T-cell (primary cell): ENCODE data around the gene LUC7L3. TPM values are rescaled to one million over a fixed set of nuclear protein-coding genes. Genes with fewer than 3 reads are reported as not detected.

Source experiments
- ATAC-seq, 4 experiments: fragments of 200-7000 bp in 3 of 4; fragments of 150-1000 bp in 1 of 4; cut with Tn5 transposase; replicated peaks in 1 of 4; 1 replicate in 3 of 4; 2 replicates in 1 of 4; pipeline ENCODE4 v1.10.0; 2021; ENCODE audit warnings: moderate library complexity in 3 of 4, mild to moderate bottlenecking in 2 of 4, moderate number of reproducible peaks in 1 of 4
- CTCF ChIA-PET, 2 donors: fragments of 300-600 bp; sonication (Branson Sonifier 250); formaldehyde crosslinking; loops; one replicate each; lab custom pipeline; 2022; ENCODE audit warnings: antibody characterized with exemption in 2 of 2; lab: Charles Lee
- POLR2A ChIA-PET, 2 donors: fragments of 300-600 bp; sonication (Branson Sonifier 250); formaldehyde crosslinking; loops; one replicate each; lab custom pipeline; 2022; ENCODE audit warnings: antibody characterized with exemption in 2 of 2; lab: Charles Lee
- DNase-seq, 35 experiments: peaks; one replicate each; pipeline versions ENCODE4 v3.0.0 to v3.0.0-alpha.2; 2013 to 2023
- H3K27ac ChIP-seq: one replicate; pipeline ENCODE4 v1.5.1; 2013; ENCODE audit warnings: low read length
- H3K27me3 ChIP-seq, 2 experiments: replicated peaks in 1 of 2; 1 replicate in 1 of 2; 2 replicates in 1 of 2; pipeline versions ENCODE4 v1.6.1 to v1.7.0; 2013; ENCODE audit warnings: low read length in 1 of 2, mixed read lengths in 1 of 2; ENCODE audit not compliant: control insufficient read depth in 2 of 2, insufficient read depth in 2 of 2; ENCODE audit errors: extremely low read depth in 1 of 2
- H3K36me3 ChIP-seq, 2 donors: 1 replicate in 1 of 2; 2 replicates in 1 of 2; pipeline versions ENCODE4 v1.6.1 to v1.7.0; 2013; ENCODE audit warnings: low read length in 1 of 2; ENCODE audit not compliant: control insufficient read depth in 2 of 2, insufficient read depth in 1 of 2; ENCODE audit errors: extremely low read depth in 1 of 2
- H3K4me1 ChIP-seq, 2 experiments: 1 replicate in 1 of 2; 2 replicates in 1 of 2; pipeline versions ENCODE4 v1.6.1 to v1.7.0; 2013; ENCODE audit warnings: low read length in 2 of 2, mixed read lengths in 1 of 2; ENCODE audit not compliant: insufficient read depth in 2 of 2, control insufficient read depth in 1 of 2; ENCODE audit errors: extremely low read depth in 1 of 2
- H3K4me3 ChIP-seq, 2 donors: 1 replicate in 1 of 2; 2 replicates in 1 of 2; pipeline versions ENCODE4 v1.5.1 to v1.7.0; 2013; ENCODE audit warnings: mild to moderate bottlenecking in 2 of 2, low read length in 1 of 2, moderate library complexity in 1 of 2; ENCODE audit not compliant: control insufficient read depth in 1 of 2; ENCODE audit errors: extremely low read depth in 1 of 2
- H3K9me3 ChIP-seq: 2 replicates; pipeline ENCODE4 v1.7.0; 2013
- H3K27ac Mint-ChIP-seq, 2 donors: one replicate each; pipeline ENCODE4 v1.8.0; 2020 to 2021; ENCODE audit warnings: mild to moderate bottlenecking in 2 of 2, mixed read lengths in 2 of 2
- H3K27me3 Mint-ChIP-seq, 2 donors: one replicate each; pipeline ENCODE4 v1.8.0; 2021 to 2022; ENCODE audit warnings: mixed read lengths in 2 of 2
- H3K36me3 Mint-ChIP-seq: one replicate; pipeline ENCODE4 v1.8.0; 2021; ENCODE audit warnings: mixed read lengths
- H3K4me1 Mint-ChIP-seq, 3 donors: one replicate each; pipeline ENCODE4 v1.8.0; 2020 to 2022; ENCODE audit warnings: mixed read lengths in 3 of 3, mild to moderate bottlenecking in 1 of 3
- H3K4me3 Mint-ChIP-seq, 3 donors: one replicate each; pipeline ENCODE4 v1.8.0; 2020 to 2022; ENCODE audit warnings: mild to moderate bottlenecking in 3 of 3, mixed read lengths in 3 of 3, moderate library complexity in 3 of 3
- H3K9me3 Mint-ChIP-seq, 3 donors: one replicate each; pipeline ENCODE4 v1.8.0; 2020 to 2022; ENCODE audit warnings: mixed read lengths in 3 of 3
- WGBS: methylation state at CpG from one replicate; pipeline ENCODE4 v1.1.5; 2013; ENCODE audit warnings: missing lambda C conversion rate; ENCODE audit not compliant: insufficient coverage; 5-methylcytosine and 5-hydroxymethylcytosine counted together
- total RNA-seq, 35 experiments: library from RNA in 6 of 35; stranded (reverse) in 6 of 35; fragments of 120-200 nt in 1 of 35; gene quantifications; one replicate each; pipeline versions ENCODE4 v1.2.1 to v1.2.4 and lab custom pipeline; 2013 to 2026

The LUC7L3 gene
- total RNA-seq, 5 donors from 2014 or later (not counting 1 experiment from before 2014, with no cell fraction given): 126 to 273 (median 232) TPM

- Mint-ChIP-seq H3K4me1 (peaks cover 4 to 18% (median 5%) of the 10 kb centered on the region in 3 donors), H3K4me3 (no peak overlapping the region), H3K27me3 (peaks cover 18 to 23% of the 10 kb centered on the region in 2 donors), H3K36me3 (no peaks in the 10 kb centered on the region), H3K9me3 (no peaks in the 10 kb centered on the region), H3K27ac (no peak overlapping the region)
- Histone ChIP-seq H3K36me3 (no peaks in the 10 kb centered on the region), H3K27me3 (peaks cover 0 to 23% of the 10 kb centered on the region in 2 experiments), H3K4me3 (no peak overlapping the region), H3K9me3 (no peaks in the 10 kb centered on the region), H3K4me1 (no peaks in the 10 kb centered on the region), H3K27ac (no peak overlapping the region)
- ChIA-PET CTCF (interaction anchor here in 1 of 2 donors (0.6 kb wide), 1 partner anchor 77 kb away, joined by 3 read pairs; no protein-coding TSS in a partner anchor), POLR2A (no interaction called here)
- ATAC-seq (no peak), DNase-seq (peak in 1 of 35 experiments; percentile 11)
- 68% methylated on average over 27 of the region's 27 CpGs for WGBS
Observed at GRCh38 chr17:50681263-50682200, 37.9 kb upstream of the LUC7L3 start.

GRCh38 chr17:50682441-50682840 is 37.0 kb upstream of the LUC7L3 start:
- H3K4me3 ChIP-seq: no peak overlapping the region
- POLR2A ChIA-PET: no interaction called here
- no peaks in the 10 kb centered on the region for H3K4me1 ChIP-seq
- H3K36me3 ChIP-seq: no peaks in the 10 kb centered on the region
- H3K36me3 Mint-ChIP-seq: no peaks in the 10 kb centered on the region
- no peaks in the 10 kb centered on the region for H3K9me3 Mint-ChIP-seq
- WGBS: no CpG with 5 or more reads among the region's 3 CpGs
- H3K9me3 ChIP-seq: no peaks in the 10 kb centered on the region
- H3K4me1 Mint-ChIP-seq: peaks cover 4 to 18% (median 5%) of the 10 kb centered on the region in 3 donors
- H3K4me3 Mint-ChIP-seq: no peak overlapping the region
- no peak for ATAC-seq
- H3K27ac ChIP-seq: no peak overlapping the region
- CTCF ChIA-PET: interaction anchor here in 1 of 2 donors (0.7 kb wide), 1 partner anchor 74 kb away, joined by 3 read pairs; no protein-coding TSS in a partner anchor
- peaks cover 0 to 23% of the 10 kb centered on the region in 2 experiments for H3K27me3 ChIP-seq
- H3K27ac Mint-ChIP-seq: no peak overlapping the region
- H3K27me3 Mint-ChIP-seq: peaks cover 18 to 24% of the 10 kb centered on the region in 2 donors
- DNase-seq: no peak

- no peaks in the 10 kb centered on the region for H3K9me3 ChIP-seq
- H3K27ac ChIP-seq: no peak overlapping the region
- no peak for DNase-seq
- H3K36me3 ChIP-seq: no peaks in the 10 kb centered on the region
- Mint-ChIP-seq H3K9me3 (no peaks in the 10 kb centered on the region), H3K4me1 (peaks cover 4 to 18% (median 5%) of the 10 kb centered on the region in 3 donors), H3K36me3 (no peaks in the 10 kb centered on the region), H3K27ac (no peak overlapping the region), H3K27me3 (peaks cover 18 to 24% of the 10 kb centered on the region in 2 donors), H3K4me3 (no peak overlapping the region)
- ChIA-PET CTCF (interaction anchor here in 1 of 2 donors (0.7 kb wide), 1 partner anchor 73 kb away, joined by 3 read pairs; no protein-coding TSS in a partner anchor), POLR2A (no interaction called here)
- H3K4me1 ChIP-seq: no peaks in the 10 kb centered on the region
- H3K4me3 ChIP-seq: no peak overlapping the region
- peaks cover 0 to 22% of the 10 kb centered on the region in 2 experiments for H3K27me3 ChIP-seq
- no peak for ATAC-seq
- WGBS: 82% methylated on average over 3 of the region's 3 CpGs
Observed at GRCh38 chr17:50682938-50683337, 36.5 kb upstream of the LUC7L3 start.

GRCh38 chr17:50683434-50684287 is 35.7 kb upstream of the LUC7L3 start:
- ChIA-PET CTCF (no interaction called here), POLR2A (no interaction called here)
- ATAC-seq: no peak

GRCh38 chr17:50684288-50684611 is 35.2 kb upstream of the LUC7L3 start:
- DNase-seq (no peak), ATAC-seq (no peak)
- POLR2A ChIA-PET: no interaction called here
- H3K4me1 ChIP-seq: no peaks in the 10 kb centered on the region
- H3K9me3 ChIP-seq: no peaks in the 10 kb centered on the region
- H3K36me3 ChIP-seq: no peaks in the 10 kb centered on the region
- 100% methylated on average over 1 of the region's 5 CpGs for WGBS
- H3K27ac ChIP-seq: no peak overlapping the region
- H3K27me3 ChIP-seq: peaks cover 0 to 13% of the 10 kb centered on the region in 2 experiments
- Mint-ChIP-seq H3K36me3 (no peaks in the 10 kb centered on the region), H3K27ac (no peak overlapping the region), H3K27me3 (peaks cover 18 to 24% of the 10 kb centered on the region in 2 donors), H3K4me1 (peaks cover 4 to 18% (median 5%) of the 10 kb centered on the region in 3 donors), H3K4me3 (no peak overlapping the region), H3K9me3 (no peaks in the 10 kb centered on the region)
- H3K4me3 ChIP-seq: no peak overlapping the region
- CTCF ChIA-PET: no interaction called here

More at GRCh38 chr17:50683434-50684287, 35.7 kb upstream of the LUC7L3 start:
- Histone ChIP-seq H3K9me3 (no peaks in the 10 kb centered on the region), H3K4me1 (no peaks in the 10 kb centered on the region), H3K27me3 (peaks cover 0 to 14% of the 10 kb centered on the region in 2 experiments), H3K36me3 (no peaks in the 10 kb centered on the region), H3K4me3 (no peak overlapping the region), H3K27ac (no peak overlapping the region)
- no peak for DNase-seq
- no peaks in the 10 kb centered on the region for H3K36me3 Mint-ChIP-seq
- H3K27me3 Mint-ChIP-seq: peaks cover 18 to 24% of the 10 kb centered on the region in 2 donors
- no peaks in the 10 kb centered on the region for H3K9me3 Mint-ChIP-seq
- H3K4me1 Mint-ChIP-seq: peaks cover 4 to 18% (median 5%) of the 10 kb centered on the region in 3 donors
- WGBS: 86% methylated on average over 20 of the region's 28 CpGs
- H3K4me3 Mint-ChIP-seq: no peak overlapping the region
- no peak overlapping the region for H3K27ac Mint-ChIP-seq
